Measurements from ENCODE around the gene MAP3K7CL.

MAP3K7CL gene

DNA sequence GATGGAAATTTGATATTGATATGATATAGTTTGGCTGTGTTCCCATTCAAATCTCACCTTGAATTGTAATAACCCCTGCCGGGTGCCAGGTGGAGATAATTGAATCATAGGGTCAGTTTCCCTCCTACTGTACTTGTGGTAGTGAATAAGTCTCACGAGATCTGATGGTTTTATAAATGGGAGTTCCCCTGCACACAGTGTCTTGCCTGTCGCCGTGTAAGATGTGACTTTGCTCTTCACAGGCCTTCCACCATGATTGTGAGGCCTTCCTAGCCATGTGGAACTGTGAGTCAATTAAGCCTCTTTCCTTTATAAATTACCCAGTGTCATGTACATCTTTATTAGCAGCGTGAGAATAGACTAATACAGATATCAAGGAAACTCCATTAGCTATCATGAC is 74.6 kb downstream of the MAP3K7CL start:
- no peak for DNase-seq

GRCh38 chr21:29205988-29206387 is 75.5 kb downstream of the MAP3K7CL start:
- no peak for DNase-seq

- no peak for DNase-seq
Observed at GRCh38 chr21:29206445-29206844, 76.0 kb downstream of the MAP3K7CL start.

- no peak for DNase-seq
Observed at GRCh38 chr21:29207201-29207600, 76.8 kb downstream of the MAP3K7CL start.

- no peak for DNase-seq
Observed at GRCh38 chr21:29208044-29208681, 77.7 kb downstream of the MAP3K7CL start.

DNA sequence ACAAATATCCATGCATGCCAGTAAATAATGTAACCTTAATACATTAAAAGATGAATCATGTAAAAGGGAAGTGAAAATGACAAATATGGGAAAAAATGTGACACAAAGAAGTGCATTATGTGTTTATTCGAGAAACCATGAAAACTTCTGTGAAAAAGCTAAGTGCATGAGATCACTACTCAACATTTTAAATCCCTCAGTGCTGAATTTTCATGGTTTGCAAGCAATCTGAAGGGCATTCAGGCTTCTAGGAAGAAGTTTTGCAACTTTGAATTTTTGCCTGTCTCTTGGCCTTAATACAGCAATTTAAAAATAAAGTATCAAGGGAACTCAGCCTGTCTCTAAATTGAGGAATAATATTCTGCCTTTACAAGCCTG is 78.2 kb downstream of the MAP3K7CL start:
- DNase-seq: no peak

DNA sequence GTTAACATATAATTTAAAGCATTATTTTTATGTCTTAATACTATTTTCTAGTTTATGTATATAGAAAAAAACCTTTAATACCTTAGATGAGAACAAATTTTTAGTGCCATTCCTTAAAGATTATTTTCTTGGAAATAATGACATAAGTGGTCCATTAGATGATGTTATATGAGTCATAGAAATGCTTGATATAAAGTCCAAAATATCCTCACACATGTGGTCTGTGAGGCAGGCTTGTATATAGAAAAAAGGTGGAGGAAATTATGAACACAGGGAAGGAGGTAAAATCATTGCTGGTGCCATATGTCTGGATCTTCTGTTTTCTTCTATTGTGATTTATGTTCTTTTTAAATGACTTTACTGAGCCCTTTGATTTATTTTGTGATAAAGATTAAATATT is 79.3 kb downstream of the MAP3K7CL start:
- DNase-seq: no peak

GRCh38 chr21:29211205-29211604 is 80.8 kb downstream of the MAP3K7CL start:
- no peak for DNase-seq

GRCh38 chr21:29212446-29212845 is 82.0 kb downstream of the MAP3K7CL start:
- DNase-seq: no peak

- no peak for DNase-seq
Observed at GRCh38 chr21:29213513-29214385, 83.3 kb downstream of the MAP3K7CL start.

DNA sequence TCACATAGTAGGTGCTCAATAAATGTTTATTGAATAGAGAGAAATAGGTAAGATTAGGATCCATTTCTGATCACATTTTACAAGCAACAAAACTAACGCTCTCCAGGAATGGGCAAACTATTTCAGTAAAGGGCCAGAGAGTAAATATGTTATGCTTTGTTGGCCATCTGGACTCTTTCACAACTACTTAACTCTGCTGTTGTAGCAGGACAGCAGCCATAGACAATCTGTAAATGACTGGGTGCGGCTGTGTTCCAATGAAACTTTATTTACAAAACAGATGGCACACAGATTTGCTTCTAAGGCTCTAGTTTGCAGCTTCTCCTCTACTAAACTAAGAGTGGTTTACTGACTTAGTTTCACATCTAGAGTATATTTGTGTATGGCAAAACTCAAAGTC is 85.3 kb downstream of the MAP3K7CL start:
- no peak for DNase-seq

- DNase-seq: peak; percentile 41
Observed at GRCh38 chr21:29217818-29218291, 87.4 kb downstream of the MAP3K7CL start.

- no peak for DNase-seq
Observed at GRCh38 chr21:29218749-29219148, 88.3 kb downstream of the MAP3K7CL start.

DNA sequence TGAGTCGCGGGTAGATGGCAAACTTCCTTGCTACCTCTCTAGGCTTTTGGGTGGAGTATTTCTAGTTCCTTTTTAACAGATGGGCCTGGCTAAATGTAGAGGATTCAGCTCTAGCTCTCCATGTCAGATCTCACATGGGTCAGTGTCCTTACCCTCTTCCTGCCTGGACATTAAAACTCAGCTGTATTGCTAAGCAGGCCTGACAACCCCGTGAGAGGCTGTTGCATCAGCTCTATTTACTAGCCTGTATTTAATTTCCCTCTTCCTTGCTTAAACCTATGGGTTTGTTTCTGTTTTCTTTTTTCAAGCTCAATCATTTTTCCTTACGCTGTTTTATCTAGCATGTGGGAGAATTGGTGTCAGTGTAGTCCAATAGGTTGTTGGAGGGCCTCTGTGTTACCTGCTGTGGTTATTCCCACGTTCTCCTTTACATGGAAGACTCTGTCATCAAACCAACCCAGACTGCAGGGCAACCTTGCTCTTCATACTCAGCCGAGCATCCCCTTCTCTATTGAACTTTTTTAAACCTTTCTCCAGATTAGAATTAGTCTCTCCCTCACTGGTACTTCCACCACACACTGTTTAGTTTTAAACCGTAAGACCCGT is 88.8 kb downstream of the MAP3K7CL start:
- DNase-seq: peak; percentile 22

DNA sequence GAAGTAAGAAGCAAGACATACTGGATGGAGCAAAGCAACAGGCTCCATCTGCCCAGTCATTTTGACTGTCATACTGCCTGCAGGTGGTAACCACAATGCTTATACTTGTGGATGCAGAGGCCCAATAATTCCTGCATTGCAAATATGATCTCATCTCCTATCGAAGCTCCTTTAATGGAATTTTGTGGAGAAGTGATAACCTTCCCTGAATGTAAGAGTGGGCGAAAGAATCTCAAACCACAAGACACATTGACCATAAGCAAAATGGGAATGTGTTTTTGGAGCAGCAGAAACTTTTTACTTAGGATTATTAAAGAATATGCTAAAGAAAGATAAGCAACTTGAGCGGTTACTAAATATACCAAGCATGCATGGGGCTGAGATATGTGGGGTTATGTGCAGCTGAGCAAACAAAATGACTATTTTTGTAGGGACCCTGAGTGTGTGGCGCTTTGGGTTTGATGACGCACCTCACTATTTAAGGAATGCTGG is 90.9 kb downstream of the MAP3K7CL start:
- DNase-seq: no peak

DNA sequence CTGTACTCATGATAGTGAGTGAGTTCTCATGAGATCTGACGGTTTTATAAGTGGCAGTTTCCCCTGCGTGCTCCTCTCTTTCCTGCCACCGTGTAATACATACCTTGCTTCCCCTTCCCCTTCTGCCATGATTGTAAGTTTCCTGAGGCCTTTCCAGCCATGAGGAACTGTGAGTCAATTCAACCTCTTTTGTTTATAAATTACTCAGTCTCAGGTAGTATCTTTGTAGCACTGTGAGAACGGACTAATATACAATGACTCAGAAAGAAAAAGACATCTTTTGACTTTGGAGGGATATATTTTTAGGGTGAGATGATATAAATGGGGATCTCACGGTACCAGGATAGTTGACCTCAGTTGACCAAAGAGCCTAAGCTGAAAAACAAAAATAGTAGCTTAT is 93.6 kb downstream of the MAP3K7CL start:
- no peak for DNase-seq
